ENCODE results near the gene AVPR1B. TPM values are rescaled to one million over a fixed set of nuclear protein-coding genes. Genes with fewer than 3 reads are reported as not detected.

The AVPR1B gene
- 0.15 TPM for polyA plus RNA-seq (2013, experiment 1 of 2)
- not detected for polyA plus RNA-seq (2013, experiment 2 of 2)

GRCh38 chr1:206117151-206117948 is at the start of gene AVPR1B:
AVPR1B (minus strand) TSS chr1:206117388; CDS start chr1:206116890, 498 bp downstream.
- Histone ChIP-seq H3K9me3 (ENCODE audit: insufficient read depth, low read depth, low read length) (peaks cover 11% of the 10 kb centered on the region; the same call in 1 of the 2 replicates), H3K4me1 (ENCODE audit: insufficient read depth, low read length) (0 out of 2 replicates have a peak, but pooled peaks cover 4% of the 10 kb centered on the region), H3K36me3 (ENCODE audit: insufficient read depth, low read length) (no peaks in the 10 kb centered on the region), H3K27ac (ENCODE audit: low read depth, low read length) (no peak within 1 kb of the TSS), H3K9ac (ENCODE audit: low read depth, low read length) (no peak within 1 kb of the TSS; the same call in 1 of the 2 replicates), H3K27me3 (ENCODE audit: insufficient read depth, low read length) (peaks cover 39% of the 10 kb centered on the region), H3K4me3 (ENCODE audit: low read length) (peak within 1 kb of the TSS; percentile 60)
- 1% methylated on average over 55 of the region's 55 CpGs for WGBS

GRCh38 chr1:206145771-206146290 is 28.6 kb upstream of the AVPR1B start:
- Histone ChIP-seq H3K36me3 (ENCODE audit: insufficient read depth, low read length) (no peaks in the 10 kb centered on the region), H3K9me3 (ENCODE audit: insufficient read depth, low read depth, low read length) (no peaks in the 10 kb centered on the region), H3K9ac (ENCODE audit: low read depth, low read length) (no peak overlapping the region), H3K4me3 (ENCODE audit: low read length) (no peak overlapping the region), H3K4me1 (ENCODE audit: insufficient read depth, low read length) (0 out of 2 replicates have a peak, but pooled peaks cover 3% of the 10 kb centered on the region), H3K27me3 (ENCODE audit: insufficient read depth, low read length) (no peaks in the 10 kb centered on the region), H3K27ac (ENCODE audit: low read depth, low read length) (no peak overlapping the region)
- 70% methylated on average over 3 of the region's 3 CpGs for WGBS

GRCh38 chr1:206144605-206145004 is 27.4 kb upstream of the AVPR1B start:
- H3K27ac ChIP-seq (ENCODE audit: low read depth, low read length), result no peak overlapping the region
- no peaks in the 10 kb centered on the region for H3K9me3 ChIP-seq (ENCODE audit: insufficient read depth, low read depth, low read length)
- 92% methylated on average over 2 of the region's 2 CpGs for WGBS
- no peak overlapping the region for H3K9ac ChIP-seq (ENCODE audit: low read depth, low read length)
- H3K4me1 ChIP-seq (ENCODE audit: insufficient read depth, low read length), result 0 out of 2 replicates have a peak, but pooled peaks cover 3% of the 10 kb centered on the region
- H3K36me3 ChIP-seq (ENCODE audit: insufficient read depth, low read length), result no peaks in the 10 kb centered on the region
- H3K4me3 ChIP-seq (ENCODE audit: low read length), result no peak overlapping the region
- no peaks in the 10 kb centered on the region for H3K27me3 ChIP-seq (ENCODE audit: insufficient read depth, low read length)

- Histone ChIP-seq H3K36me3 (ENCODE audit: insufficient read depth, low read length) (no peaks in the 10 kb centered on the region), H3K4me3 (ENCODE audit: low read length) (no peak overlapping the region), H3K4me1 (ENCODE audit: insufficient read depth, low read length) (0 out of 2 replicates have a peak, but pooled peaks cover 3% of the 10 kb centered on the region), H3K27ac (ENCODE audit: low read depth, low read length) (no peak overlapping the region), H3K9me3 (ENCODE audit: insufficient read depth, low read depth, low read length) (no peaks in the 10 kb centered on the region), H3K9ac (ENCODE audit: low read depth, low read length) (no peak overlapping the region), H3K27me3 (ENCODE audit: insufficient read depth, low read length) (no peaks in the 10 kb centered on the region)
- WGBS, result 94% methylated on average over 15 of the region's 15 CpGs
Observed at GRCh38 chr1:206143537-206144172, 26.5 kb upstream of the AVPR1B start.

- H3K27me3 ChIP-seq (ENCODE audit: insufficient read depth, low read length), result no peaks in the 10 kb centered on the region
- H3K9ac ChIP-seq (ENCODE audit: low read depth, low read length), result no peak overlapping the region
- no peaks in the 10 kb centered on the region for H3K9me3 ChIP-seq (ENCODE audit: insufficient read depth, low read depth, low read length)
- 0 out of 2 replicates have a peak, but pooled peaks cover 3% of the 10 kb centered on the region for H3K4me1 ChIP-seq (ENCODE audit: insufficient read depth, low read length)
- H3K27ac ChIP-seq (ENCODE audit: low read depth, low read length), result no peak overlapping the region
- 94% methylated on average over 1 of the region's 2 CpGs for WGBS
- no peak overlapping the region for H3K4me3 ChIP-seq (ENCODE audit: low read length)
- no peaks in the 10 kb centered on the region for H3K36me3 ChIP-seq (ENCODE audit: insufficient read depth, low read length)
Observed at GRCh38 chr1:206142770-206143169, 25.6 kb upstream of the AVPR1B start.

GRCh38 chr1:206142011-206142410 is 24.8 kb upstream of the AVPR1B start:
- H3K27me3 ChIP-seq (ENCODE audit: insufficient read depth, low read length), result no peaks in the 10 kb centered on the region
- WGBS, result 100% methylated on average over 2 of the region's 3 CpGs
- 0 out of 2 replicates have a peak, but pooled peaks cover 3% of the 10 kb centered on the region for H3K4me1 ChIP-seq (ENCODE audit: insufficient read depth, low read length)
- H3K36me3 ChIP-seq (ENCODE audit: insufficient read depth, low read length), result no peaks in the 10 kb centered on the region
- H3K9ac ChIP-seq (ENCODE audit: low read depth, low read length), result no peak overlapping the region
- no peaks in the 10 kb centered on the region for H3K9me3 ChIP-seq (ENCODE audit: insufficient read depth, low read depth, low read length)
- H3K27ac ChIP-seq (ENCODE audit: low read depth, low read length), result no peak overlapping the region
- H3K4me3 ChIP-seq (ENCODE audit: low read length), result no peak overlapping the region

- 83% methylated on average over 1 of the region's 2 CpGs for WGBS
- Histone ChIP-seq H3K27ac (ENCODE audit: low read depth, low read length) (no peak overlapping the region), H3K9ac (ENCODE audit: low read depth, low read length) (no peak overlapping the region), H3K36me3 (ENCODE audit: insufficient read depth, low read length) (no peaks in the 10 kb centered on the region), H3K9me3 (ENCODE audit: insufficient read depth, low read depth, low read length) (no peaks in the 10 kb centered on the region), H3K27me3 (ENCODE audit: insufficient read depth, low read length) (no peaks in the 10 kb centered on the region), H3K4me3 (ENCODE audit: low read length) (no peak overlapping the region), H3K4me1 (ENCODE audit: insufficient read depth, low read length) (no peaks in the 10 kb centered on the region)
Observed at GRCh38 chr1:206136241-206136640, 19.1 kb upstream of the AVPR1B start.

GRCh38 chr1:206135248-206135647 is 18.1 kb upstream of the AVPR1B start:
- Histone ChIP-seq H3K27ac (ENCODE audit: low read depth, low read length) (no peak overlapping the region), H3K9ac (ENCODE audit: low read depth, low read length) (no peak overlapping the region), H3K4me3 (ENCODE audit: low read length) (no peak overlapping the region), H3K36me3 (ENCODE audit: insufficient read depth, low read length) (no peaks in the 10 kb centered on the region), H3K4me1 (ENCODE audit: insufficient read depth, low read length) (no peaks in the 10 kb centered on the region), H3K27me3 (ENCODE audit: insufficient read depth, low read length) (no peaks in the 10 kb centered on the region), H3K9me3 (ENCODE audit: insufficient read depth, low read depth, low read length) (no peaks in the 10 kb centered on the region)
- WGBS, result 94% methylated on average over 2 of the region's 2 CpGs

GRCh38 chr1:206133751-206134415 is 16.7 kb upstream of the AVPR1B start:
- Histone ChIP-seq H3K36me3 (ENCODE audit: insufficient read depth, low read length) (no peaks in the 10 kb centered on the region), H3K4me3 (ENCODE audit: low read length) (no peak overlapping the region), H3K27ac (ENCODE audit: low read depth, low read length) (no peak overlapping the region), H3K9me3 (ENCODE audit: insufficient read depth, low read depth, low read length) (no peaks in the 10 kb centered on the region), H3K4me1 (ENCODE audit: insufficient read depth, low read length) (no peaks in the 10 kb centered on the region), H3K27me3 (ENCODE audit: insufficient read depth, low read length) (no peaks in the 10 kb centered on the region), H3K9ac (ENCODE audit: low read depth, low read length) (no peak overlapping the region)
- WGBS, result 95% methylated on average over 7 of the region's 7 CpGs

- Histone ChIP-seq H3K4me3 (ENCODE audit: low read length) (no peak overlapping the region), H3K27ac (ENCODE audit: low read depth, low read length) (no peak overlapping the region), H3K9ac (ENCODE audit: low read depth, low read length) (no peak overlapping the region), H3K36me3 (ENCODE audit: insufficient read depth, low read length) (no peaks in the 10 kb centered on the region), H3K4me1 (ENCODE audit: insufficient read depth, low read length) (no peaks in the 10 kb centered on the region), H3K27me3 (ENCODE audit: insufficient read depth, low read length) (no peaks in the 10 kb centered on the region; the same call in 1 of the 2 replicates), H3K9me3 (ENCODE audit: insufficient read depth, low read depth, low read length) (no peaks in the 10 kb centered on the region)
- WGBS, result 83% methylated on average over 7 of the region's 7 CpGs
Observed at GRCh38 chr1:206131037-206131436, 13.8 kb upstream of the AVPR1B start.

- no peak overlapping the region for H3K27ac ChIP-seq (ENCODE audit: low read depth, low read length)
- H3K4me1 ChIP-seq (ENCODE audit: insufficient read depth, low read length), result no peaks in the 10 kb centered on the region
- H3K9me3 ChIP-seq (ENCODE audit: insufficient read depth, low read depth, low read length), result no peaks in the 10 kb centered on the region
- no peak overlapping the region for H3K4me3 ChIP-seq (ENCODE audit: low read length)
- no peaks in the 10 kb centered on the region; the same call in 1 of the 2 replicates for H3K27me3 ChIP-seq (ENCODE audit: insufficient read depth, low read length)
- H3K9ac ChIP-seq (ENCODE audit: low read depth, low read length), result no peak overlapping the region
- H3K36me3 ChIP-seq (ENCODE audit: insufficient read depth, low read length), result no peaks in the 10 kb centered on the region
- WGBS, result 84% methylated on average over 4 of the region's 4 CpGs
Observed at GRCh38 chr1:206128196-206128595, 11.0 kb upstream of the AVPR1B start.
